Colonic mucosa (tissue), 4 donors: ENCODE measurements around the gene NUDT9. TPM values are rescaled to one million over a fixed set of nuclear protein-coding genes. Genes with fewer than 3 reads are reported as not detected.
"Not testable (repeated sequence)": the region's sequence is repeated elsewhere in the genome, so short reads cannot be mapped to it uniquely, and the experiment has no call there.

Source experiments
- DNase-seq: peaks from one replicate; pipeline ENCODE4 v3.0.0-alpha.2; 2020
- H3K27ac ChIP-seq: fragments of 200-600 bp; one replicate; pipeline ENCODE4 v1.8.0; 2021
- H3K27me3 ChIP-seq: fragments of 200-600 bp; one replicate; pipeline ENCODE4 v1.8.0; 2021
- H3K36me3 ChIP-seq: fragments of 200-600 bp; one replicate; pipeline ENCODE4 v1.8.0; 2021
- H3K4me1 ChIP-seq: fragments of 200-600 bp; one replicate; pipeline ENCODE4 v1.8.0; 2021; ENCODE audit warnings: mild to moderate bottlenecking
- H3K4me3 ChIP-seq: fragments of 200-600 bp; one replicate; pipeline ENCODE4 v1.8.0; 2021
- H3K9ac ChIP-seq, 2 donors: one replicate each; pipeline ENCODE4 v1.7.0; 2013; ENCODE audit warnings: control low read depth in 2 of 2, low read depth in 2 of 2, low read length in 2 of 2
- H3K9me3 ChIP-seq: fragments of 200-600 bp; one replicate; pipeline ENCODE4 v1.8.0; 2021
- intact Hi-C: fragments of 100-400 bp; cut with DNase I; formaldehyde crosslinking; loops from one replicate; pipeline ENCODE4 v1.14.1; 2022
- total RNA-seq, 2 donors: library from RNA; stranded (reverse); fragmentation: NEBNext Ultra II Directional in 1 of 2; extraction: Animal tissue kit (Norgen Biotek cat#: 25700) in 1 of 2; gene quantifications; one replicate each; pipeline ENCODE4 v1.2.1, GENCODE V29; 2021
- TF ChIP-seq, protein P1 (sequence below): fragments of 200-600 bp; IDR thresholded peaks from one replicate; pipeline ENCODE4 v1.8.0; 2022; ENCODE audit warnings: antibody characterized with exemption, mild to moderate bottlenecking
- donor health status: healthy.
- donor health status: DM: no; HTN: no; CAD: no.
- donor health status: DM: no; HTN: no; CAD: no.

Gene NUDT9, protein sequence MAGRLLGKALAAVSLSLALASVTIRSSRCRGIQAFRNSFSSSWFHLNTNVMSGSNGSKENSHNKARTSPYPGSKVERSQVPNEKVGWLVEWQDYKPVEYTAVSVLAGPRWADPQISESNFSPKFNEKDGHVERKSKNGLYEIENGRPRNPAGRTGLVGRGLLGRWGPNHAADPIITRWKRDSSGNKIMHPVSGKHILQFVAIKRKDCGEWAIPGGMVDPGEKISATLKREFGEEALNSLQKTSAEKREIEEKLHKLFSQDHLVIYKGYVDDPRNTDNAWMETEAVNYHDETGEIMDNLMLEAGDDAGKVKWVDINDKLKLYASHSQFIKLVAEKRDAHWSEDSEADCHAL
- 10 to 100 TPM; 31.4 to 52.0 TPM for total RNA-seq

DNA sequence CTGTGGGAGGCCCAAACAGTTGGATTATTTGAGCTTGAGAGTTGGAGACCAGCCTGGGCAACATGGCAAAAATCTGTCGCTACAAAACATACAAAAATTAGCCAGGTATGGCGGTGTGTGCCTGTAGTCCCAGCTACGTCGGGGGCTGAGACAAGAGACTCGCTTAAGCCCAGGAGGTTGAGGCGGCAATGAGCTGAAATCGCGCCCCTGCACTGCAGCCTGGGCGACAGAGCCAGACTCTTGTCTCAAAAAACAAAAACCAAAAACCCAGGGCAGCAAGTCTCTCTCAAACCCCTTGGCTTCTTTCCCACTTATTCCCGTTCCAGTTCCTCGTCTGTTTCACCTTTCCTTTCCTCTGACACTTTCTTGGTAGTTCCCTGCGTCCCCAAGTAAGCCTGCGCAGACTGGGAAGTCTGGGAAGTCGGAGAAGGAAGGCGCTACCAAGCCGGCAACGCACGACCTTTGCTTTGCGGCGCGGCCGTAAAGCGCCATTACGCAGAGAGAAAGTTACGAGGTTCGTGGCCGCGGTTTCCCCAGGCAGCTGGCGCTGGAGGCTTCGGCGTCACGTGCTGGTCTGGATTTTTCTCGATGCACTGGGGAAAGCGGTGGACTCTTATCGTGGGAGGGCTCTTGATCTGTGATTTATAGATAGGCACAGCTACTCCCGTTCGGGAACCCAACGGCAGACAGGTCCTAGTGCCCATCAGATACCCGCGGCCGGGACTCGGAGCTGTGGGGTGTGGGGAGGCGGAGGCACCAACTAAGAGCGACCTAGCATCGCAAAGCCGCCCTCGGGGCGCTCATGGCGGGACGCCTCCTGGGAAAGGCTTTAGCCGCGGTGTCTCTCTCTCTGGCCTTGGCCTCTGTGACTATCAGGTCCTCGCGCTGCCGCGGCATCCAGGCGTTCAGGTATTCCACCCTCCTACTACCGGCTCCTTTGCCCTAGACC lies at the start of gene NUDT9:
Gene NUDT9, plus strand, starts transcription at position 470 of the 949 bp plus-strand sequence. Its CDS starts 333 bp downstream, at position 803.
- H3K4me3 ChIP-seq = peak within 1 kb of the TSS; percentile 52
- no peaks in the 10 kb centered on the region for H3K27me3 ChIP-seq
- H3K4me1 ChIP-seq = peaks cover 5% of the 10 kb centered on the region
- H3K9me3 ChIP-seq = no peaks in the 10 kb centered on the region
- intact Hi-C loops = no loop called here
- H3K27ac ChIP-seq = peak within 1 kb of the TSS; percentile 87
- H3K9ac ChIP-seq = peak within 1 kb of the TSS; percentile 86 to 90
- H3K36me3 ChIP-seq = no peaks in the 10 kb centered on the region
- DNase-seq = peak; percentile 98
- TF ChIP-seq, protein P1, sequence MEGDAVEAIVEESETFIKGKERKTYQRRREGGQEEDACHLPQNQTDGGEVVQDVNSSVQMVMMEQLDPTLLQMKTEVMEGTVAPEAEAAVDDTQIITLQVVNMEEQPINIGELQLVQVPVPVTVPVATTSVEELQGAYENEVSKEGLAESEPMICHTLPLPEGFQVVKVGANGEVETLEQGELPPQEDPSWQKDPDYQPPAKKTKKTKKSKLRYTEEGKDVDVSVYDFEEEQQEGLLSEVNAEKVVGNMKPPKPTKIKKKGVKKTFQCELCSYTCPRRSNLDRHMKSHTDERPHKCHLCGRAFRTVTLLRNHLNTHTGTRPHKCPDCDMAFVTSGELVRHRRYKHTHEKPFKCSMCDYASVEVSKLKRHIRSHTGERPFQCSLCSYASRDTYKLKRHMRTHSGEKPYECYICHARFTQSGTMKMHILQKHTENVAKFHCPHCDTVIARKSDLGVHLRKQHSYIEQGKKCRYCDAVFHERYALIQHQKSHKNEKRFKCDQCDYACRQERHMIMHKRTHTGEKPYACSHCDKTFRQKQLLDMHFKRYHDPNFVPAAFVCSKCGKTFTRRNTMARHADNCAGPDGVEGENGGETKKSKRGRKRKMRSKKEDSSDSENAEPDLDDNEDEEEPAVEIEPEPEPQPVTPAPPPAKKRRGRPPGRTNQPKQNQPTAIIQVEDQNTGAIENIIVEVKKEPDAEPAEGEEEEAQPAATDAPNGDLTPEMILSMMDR = no peak

DNA sequence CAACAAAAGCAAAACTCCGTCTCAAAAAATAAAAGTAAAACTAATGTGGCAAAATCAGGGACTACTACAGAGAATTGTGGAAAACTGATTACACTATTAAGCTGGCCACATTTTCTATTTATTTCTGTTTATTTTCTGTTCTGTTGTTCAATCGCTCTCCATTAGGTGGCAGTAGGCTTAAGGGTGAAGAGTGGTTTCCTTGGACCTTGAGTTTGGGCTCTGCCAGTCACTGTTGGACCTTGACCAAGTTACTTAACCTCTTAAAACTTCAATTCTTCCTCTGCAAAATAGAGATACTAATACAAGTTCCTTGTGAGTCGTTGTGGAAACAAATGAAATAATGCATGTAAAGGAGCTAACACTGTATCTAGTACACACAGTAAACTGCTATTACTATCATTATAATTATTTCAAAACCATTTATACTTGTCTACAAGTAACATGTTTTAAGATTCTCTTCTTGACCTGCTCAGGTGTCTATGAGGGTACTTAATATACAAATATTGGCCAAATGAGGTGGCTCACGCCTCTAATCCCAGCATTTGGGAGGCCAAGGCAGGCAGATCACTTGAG lies 46.6 kb upstream of the NUDT9 start:
- no peaks in the 10 kb centered on the region for H3K36me3 ChIP-seq
- H3K4me1 ChIP-seq = peaks cover 5% of the 10 kb centered on the region
- DNase-seq = peak; percentile 49
- peak overlapping the region; percentile 6 for H3K27ac ChIP-seq
- TF ChIP-seq, protein P1 = peak; percentile 53
- H3K27me3 ChIP-seq = no peaks in the 10 kb centered on the region
- no peak overlapping the region for H3K9ac ChIP-seq
- H3K9me3 ChIP-seq = no peaks in the 10 kb centered on the region
- H3K4me3 ChIP-seq = no peak overlapping the region
- intact Hi-C loops = loop anchor here (5.0 to 10.0 kb wide), 3 partner anchors 91 to 469 kb away; no protein-coding TSS in a partner anchor

DNA sequence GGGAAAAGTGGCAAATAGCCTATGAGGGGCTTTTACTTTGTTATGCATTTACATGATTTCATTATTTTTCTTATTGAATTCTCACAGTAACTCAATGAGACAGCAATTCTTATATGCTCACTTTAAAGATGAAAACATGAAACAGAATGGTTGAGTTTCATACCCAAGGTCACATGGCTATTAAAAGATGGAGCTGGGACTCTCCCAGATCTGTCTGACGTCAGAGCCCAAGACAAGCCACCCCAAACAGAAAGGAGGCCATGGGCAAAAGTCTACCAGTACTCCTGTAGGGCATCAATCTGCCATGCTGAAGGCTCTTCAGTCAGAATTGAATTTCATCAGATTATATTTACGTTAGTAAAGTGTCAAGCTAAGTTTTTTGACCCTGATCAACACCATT lies 44.6 kb upstream of the NUDT9 start:
- TF ChIP-seq, protein P1 = no peak
- Histone ChIP-seq H3K36me3 (no peaks in the 10 kb centered on the region), H3K27ac (no peak overlapping the region), H3K27me3 (no peaks in the 10 kb centered on the region), H3K9me3 (no peaks in the 10 kb centered on the region), H3K9ac (no peak overlapping the region), H3K4me1 (peaks cover 5% of the 10 kb centered on the region), H3K4me3 (no peak overlapping the region)
- no peak for DNase-seq
- intact Hi-C loops = loop anchor here (5.0 to 10.0 kb wide), 3 partner anchors 89 to 467 kb away; no protein-coding TSS in a partner anchor

DNA sequence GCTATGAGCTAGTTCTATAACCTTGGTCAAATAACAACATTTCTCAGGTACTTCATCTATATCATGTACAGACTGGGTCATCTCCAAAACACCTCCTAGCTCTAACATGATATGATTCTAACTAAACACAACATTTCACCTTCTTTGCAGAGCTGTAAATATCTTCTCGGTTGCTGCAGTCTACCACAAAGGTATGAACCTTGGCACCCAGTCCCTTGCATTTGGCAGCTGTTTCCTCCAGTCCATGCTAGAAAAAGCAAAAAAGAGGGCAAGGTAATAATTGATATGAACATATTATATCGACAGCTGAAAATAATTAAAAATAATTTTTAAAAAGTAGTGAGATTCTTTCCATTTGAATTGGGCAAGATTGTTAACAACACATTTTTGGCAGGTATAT lies 40.3 kb upstream of the NUDT9 start:
- Histone ChIP-seq H3K4me1 (no peaks in the 10 kb centered on the region), H3K9me3 (no peaks in the 10 kb centered on the region), H3K27ac (no peak overlapping the region), H3K36me3 (no peaks in the 10 kb centered on the region), H3K4me3 (no peak overlapping the region), H3K27me3 (no peaks in the 10 kb centered on the region), H3K9ac (no peak overlapping the region)
- intact Hi-C loops = no loop called here
- no peak for DNase-seq
- TF ChIP-seq, protein P1 = no peak

DNA sequence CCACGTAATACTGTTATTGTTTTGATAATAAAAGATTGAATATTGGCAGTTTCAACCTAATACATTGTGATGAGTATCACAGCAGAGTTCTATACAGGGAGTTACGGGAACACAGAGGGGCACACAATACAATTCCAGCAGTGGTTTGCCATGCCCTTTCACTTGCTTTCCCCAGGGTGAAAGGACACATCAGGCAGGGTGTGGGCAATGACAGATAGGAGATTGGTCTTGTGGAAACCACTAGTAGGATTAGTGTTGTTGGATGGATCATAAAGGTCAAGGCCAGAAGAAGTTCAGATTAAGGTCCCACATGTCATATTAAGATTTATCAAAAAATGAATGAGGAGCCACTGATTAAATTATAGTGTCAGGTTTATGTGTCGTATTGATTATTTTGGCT lies 39.4 kb upstream of the NUDT9 start:
- TF ChIP-seq, protein P1 = no peak
- H3K27me3 ChIP-seq = no peaks in the 10 kb centered on the region
- no peaks in the 10 kb centered on the region for H3K9me3 ChIP-seq
- intact Hi-C loops = no loop called here
- no peak overlapping the region for H3K27ac ChIP-seq
- H3K4me3 ChIP-seq = no peak overlapping the region
- no peak for DNase-seq
- H3K36me3 ChIP-seq = no peaks in the 10 kb centered on the region
- H3K4me1 ChIP-seq = no peaks in the 10 kb centered on the region
- no peak overlapping the region for H3K9ac ChIP-seq

DNA sequence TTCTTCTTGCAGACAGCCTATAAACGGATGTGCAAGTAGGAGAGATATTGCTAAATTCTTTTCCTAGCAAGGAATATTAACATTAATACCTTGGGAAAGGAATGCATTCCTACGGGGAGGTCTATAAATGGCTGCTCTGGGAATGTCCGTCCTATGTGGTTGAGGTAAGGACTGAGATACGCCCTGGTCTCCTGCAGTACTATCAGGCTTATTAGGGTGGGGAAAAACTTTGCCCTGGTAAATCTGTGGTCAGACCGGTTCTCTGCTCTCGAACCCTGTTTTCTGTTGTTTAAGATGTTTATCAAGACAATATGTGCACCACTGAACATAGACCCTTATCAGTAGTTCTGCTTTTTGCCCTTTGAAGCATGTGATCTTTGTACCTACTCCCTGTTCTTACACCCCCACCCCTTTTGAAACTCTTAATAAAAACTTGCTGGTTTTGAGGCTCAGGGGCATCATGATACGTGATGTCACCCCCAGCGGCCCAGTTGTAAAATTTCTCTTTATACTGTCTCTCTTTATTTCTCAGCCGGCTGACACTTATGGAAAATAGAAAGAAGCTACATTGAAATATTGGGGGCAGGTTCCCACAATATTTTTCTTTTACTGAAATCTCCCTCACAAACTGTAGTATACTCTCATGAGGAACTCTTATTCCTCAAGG lies 37.8 kb upstream of the NUDT9 start:
- not testable (repeated sequence) for H3K27ac ChIP-seq, H3K4me3 ChIP-seq

More for the DNA sequence above, 37.8 kb upstream of the NUDT9 start:
- H3K27me3 ChIP-seq, DNase-seq, H3K9me3 ChIP-seq, intact Hi-C loops, H3K9ac ChIP-seq, H3K4me1 ChIP-seq, H3K36me3 ChIP-seq: not testable (repeated sequence)
